Stimulated activated CD8-positive, alpha-beta memory T cell treated with anti-CD3 and anti-CD28 coated beads, Interleukin-4, amount 100 ng/mL, for 48 hours (primary cell): ENCODE results near the gene CLIC3.
"Not testable (repeated sequence)": the region's sequence is repeated elsewhere in the genome, so short reads cannot be mapped to it uniquely, and the experiment has no call there.

ENCODE experiments used
- DNase-seq: peaks from one replicate; pipeline ENCODE4 v3.0.0-alpha.2; 2020

The CLIC3 gene, protein sequence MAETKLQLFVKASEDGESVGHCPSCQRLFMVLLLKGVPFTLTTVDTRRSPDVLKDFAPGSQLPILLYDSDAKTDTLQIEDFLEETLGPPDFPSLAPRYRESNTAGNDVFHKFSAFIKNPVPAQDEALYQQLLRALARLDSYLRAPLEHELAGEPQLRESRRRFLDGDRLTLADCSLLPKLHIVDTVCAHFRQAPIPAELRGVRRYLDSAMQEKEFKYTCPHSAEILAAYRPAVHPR

DNA sequence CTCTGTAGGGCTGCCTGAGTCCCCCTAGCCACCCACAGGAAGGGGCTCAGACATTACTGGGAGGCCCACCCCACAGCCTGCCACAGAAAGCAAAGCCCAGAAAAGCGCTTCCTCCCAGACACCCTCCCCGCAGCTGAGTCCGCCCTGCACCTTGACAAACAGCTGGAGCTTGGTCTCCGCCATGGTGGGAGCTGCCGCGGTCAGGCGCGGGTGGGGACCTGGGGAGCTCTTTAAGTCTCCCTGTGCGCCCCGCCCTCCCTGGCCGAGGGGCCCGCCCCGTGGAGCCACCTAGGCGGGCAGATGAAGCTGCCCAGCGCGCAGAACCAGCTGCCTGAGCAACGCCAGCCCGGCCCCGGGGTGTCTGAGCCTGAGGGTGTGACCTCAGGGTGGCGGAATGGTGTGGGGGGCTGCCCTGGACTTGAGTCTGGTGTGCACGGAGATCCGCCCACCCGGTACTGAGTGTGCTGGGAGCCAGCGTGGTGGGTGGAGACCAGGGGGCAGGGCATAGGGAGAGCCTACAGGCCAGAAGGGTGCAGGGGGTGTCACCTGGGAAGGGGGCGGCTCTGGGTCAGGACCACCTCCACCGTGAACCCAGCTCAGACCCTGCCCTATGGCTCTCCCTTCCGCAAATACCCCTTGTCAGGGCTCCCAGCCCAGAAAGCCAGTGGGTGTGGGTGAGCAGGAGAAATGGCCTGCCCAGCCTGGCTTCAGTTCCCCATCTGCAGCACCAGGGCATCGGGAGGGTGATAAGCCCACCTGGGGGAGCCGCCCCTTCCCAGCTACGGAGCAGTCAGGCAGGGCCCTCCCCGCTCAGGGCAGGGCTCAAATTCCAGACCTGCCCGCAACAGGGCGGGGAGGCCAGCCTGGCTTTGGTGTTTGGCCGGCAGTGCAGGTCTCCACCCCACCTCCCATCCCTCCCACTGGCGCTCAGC, at the start of gene CLIC3:
Gene CLIC3 (minus strand): TSS at position 208 of the 932 bp plus-strand sequence. CDS start 25 bp downstream, at position 183.
- peak; percentile 57 for DNase-seq

DNA sequence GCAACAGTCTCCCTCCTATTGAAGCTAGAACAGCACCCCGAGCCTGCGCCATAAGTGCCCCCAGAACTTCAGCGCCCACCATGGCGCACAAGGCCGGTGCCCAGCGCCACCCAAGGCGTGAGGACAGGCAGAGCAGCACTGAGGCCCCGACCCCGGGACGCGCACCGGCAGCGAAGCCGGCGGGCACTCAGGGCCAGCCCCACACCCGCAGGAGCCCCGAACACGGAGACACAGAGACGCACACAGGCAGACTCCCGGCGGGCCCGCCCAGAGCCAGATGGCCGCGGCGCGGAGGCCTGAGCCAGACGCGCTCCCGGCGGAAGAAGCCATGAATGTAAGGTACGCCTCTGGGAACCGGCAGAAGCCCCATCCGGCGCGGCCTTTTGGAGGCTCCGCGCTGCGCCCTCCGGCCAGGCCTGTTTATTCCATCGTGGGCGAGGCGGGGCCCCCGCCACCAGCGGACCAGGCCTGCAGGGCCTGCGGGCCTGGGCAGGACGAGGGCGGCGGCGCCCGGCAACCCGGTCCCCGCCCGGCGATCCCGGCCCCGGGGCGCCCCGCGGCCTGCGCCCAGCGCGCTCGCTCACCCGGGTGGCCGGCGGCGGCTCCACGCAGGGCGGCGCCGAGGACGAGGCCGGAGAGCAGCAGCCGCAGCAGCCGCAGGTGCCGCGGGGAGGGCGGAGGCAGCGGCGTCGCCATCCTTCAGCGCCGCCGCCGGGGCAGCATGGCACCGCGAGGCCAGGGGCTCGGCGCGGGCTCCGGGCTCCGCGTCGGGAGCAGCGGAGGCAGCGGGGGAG, 49.1 kb upstream of the CLIC3 start:
- peak; percentile 37 for DNase-seq

DNA sequence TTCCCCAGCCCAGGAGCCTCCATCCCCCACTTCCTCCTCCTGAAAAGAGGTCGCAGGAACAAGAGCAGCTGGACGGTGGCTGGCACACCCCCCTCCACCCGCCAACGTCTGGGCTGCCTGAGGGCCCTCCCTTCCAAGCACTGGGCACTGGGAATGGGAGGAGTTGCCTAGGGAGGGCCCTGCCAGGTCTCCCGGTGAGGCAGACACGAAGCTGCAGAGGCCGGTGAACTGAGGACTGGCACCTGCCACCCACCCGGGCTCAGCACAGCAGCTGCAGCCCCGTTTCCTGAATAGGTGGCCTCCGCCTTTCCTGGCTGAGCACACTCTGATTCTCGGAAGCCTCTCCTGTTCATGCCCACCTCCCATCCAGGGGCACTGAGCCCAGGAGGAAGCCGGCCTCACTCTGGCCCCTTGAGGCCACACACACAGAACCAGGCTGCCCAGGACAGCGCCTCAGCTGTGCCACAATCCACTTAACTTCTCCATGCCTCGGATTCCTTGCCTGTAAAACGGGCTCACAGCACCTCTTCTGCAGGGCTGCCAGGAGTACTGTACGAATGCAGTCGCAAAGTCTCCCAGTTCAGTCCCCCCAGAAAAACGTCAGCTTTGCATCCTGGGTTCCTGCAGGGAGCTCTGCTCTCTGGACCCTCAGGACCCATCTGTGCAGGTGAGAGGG, 48.3 kb upstream of the CLIC3 start:
- DNase-seq, result no peak

DNA sequence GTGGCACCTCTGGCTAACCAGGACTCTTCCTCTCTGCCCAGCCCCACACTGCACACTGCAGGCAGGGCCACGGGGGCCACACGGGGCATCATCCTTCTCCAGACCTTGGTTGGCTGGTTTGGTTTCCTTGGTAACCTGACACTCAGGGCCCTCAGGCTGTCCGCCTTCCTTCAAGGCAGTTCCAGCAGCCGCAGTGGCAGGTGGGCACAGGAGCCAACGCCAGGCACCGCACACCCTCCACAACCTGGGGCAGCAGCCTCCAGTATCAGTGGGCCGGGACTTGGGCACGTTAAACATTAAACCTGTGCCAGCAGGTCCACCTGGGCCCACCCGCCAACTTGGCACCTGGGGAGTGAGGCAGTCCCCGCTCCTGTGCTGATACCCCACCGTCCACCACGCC, 47.7 kb upstream of the CLIC3 start:
- no peak for DNase-seq

DNA sequence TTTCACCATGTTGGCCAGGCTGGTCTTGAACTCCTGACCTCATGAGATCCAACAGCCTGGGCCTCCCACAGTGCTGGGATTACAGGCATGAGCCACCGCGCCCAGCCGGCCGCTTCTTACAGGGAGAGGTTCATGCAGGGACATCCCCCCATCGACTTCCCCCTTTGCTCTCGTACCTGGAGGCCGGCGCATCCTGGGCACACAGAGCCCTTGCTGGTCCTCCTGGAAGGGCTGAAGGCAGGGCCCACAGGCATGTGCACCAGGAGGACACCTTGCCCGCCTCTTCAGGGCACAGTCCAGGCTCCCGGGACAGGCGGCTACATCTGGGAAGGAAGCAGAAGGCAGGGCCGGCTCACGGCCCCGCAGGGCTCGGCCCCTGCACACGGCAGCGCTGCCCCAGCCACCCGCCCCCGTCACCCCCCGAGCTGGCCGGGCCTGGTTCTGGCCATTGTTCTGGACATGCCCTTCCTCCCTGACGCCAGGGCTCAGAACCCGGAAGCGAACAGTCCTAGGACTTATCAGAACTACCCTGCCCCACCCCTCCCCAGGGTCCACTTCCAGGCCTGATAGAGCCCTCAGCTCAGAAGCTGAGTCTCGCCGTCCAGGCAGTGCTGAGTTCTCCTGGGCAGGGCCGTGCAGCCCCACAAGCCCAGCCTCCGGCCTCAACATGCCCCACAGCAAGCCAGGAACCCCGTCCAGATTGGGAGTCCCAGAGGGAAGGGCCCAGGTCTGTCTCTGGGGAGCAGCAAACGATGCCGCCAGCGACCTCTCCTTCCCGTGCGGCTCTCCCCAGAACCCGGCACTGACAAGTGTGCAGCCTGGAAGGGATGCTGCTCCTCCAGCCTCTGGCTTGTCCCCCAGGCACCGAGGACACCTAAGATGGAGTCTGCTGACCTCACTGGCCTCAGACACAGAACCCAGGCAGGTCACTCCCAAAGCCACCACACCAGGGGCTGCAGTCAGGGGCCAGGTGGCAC, 46.7 kb upstream of the CLIC3 start:
- no peak for DNase-seq

DNA sequence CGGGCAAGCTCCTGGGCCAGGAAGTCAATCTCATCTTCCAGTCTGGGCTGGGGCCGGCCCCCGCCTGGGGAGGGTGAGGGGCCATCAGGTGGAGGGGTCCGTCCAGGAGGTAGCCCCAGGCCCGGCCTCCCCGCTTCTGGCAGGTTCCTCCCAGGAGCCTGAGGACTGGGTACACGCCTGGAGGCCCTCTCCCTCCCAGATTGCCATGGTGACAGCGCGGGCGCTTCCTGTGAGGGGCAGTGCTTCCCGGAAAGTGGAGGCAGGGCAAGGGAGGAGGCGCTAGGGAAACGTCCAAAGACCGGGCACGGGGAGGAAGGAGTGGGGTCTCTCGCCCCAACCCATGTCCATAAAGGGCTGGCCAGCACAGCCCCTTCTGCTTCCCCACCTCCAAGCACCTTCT, 44.8 kb upstream of the CLIC3 start:
- no peak for DNase-seq

DNA sequence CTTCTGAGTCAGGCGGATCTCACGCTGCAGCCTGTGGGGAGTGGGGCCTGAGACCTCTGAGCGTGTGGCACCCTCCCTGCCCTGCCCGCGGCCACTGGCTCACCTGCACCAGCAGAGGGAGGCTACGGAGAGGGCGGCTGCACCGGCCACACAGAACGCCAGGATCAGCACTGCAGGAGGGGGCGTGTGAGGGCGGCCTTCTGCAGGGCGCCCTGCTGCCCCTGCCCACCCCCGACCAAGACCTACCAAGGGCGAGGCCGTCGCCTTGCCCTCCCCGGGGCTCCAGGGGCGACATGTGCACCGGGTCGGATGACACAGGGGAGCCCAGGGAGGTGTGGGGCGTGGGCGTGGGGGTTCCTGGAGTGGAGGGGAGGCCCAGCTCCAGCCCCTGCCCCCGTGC, 44.2 kb upstream of the CLIC3 start:
- DNase-seq, result no peak

DNA sequence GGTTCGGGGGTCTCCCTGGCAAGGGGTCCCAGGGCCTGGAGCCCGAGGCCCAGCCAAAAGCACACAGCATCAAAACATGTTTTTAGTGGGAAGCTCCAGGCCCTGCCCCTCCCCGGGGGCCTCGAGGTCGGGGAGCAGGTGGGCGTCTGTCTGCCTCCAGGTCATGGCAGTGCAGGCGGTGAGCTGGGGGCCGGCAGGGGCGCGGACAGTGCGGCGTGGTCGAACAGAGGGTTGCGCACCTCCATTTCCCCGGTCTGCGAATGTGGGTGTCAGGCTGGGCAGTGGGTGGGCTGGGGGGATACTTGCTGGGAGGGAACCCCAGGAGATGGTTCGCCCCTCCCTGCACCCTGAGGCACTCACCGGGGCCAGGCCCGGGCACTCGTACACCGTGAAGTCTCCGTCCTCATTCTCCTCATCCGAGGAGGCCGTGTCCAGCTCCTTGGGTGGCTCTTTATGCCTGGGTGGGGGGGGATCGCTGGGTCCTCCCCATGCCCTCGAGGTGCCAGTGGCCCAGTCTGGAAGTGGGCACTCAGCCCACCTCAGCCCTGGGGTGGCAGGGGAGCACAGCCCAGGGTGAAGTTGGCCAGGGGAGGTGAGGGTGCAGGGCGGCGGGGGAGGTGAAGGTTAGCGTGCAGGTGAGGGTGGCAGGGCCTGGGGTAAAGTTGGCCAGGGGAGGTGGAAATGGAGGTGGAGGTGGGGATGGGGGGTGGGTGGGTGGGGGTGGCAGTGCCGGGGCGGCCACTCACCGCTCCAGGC, 43.4 kb upstream of the CLIC3 start:
- DNase-seq, result no peak

DNA sequence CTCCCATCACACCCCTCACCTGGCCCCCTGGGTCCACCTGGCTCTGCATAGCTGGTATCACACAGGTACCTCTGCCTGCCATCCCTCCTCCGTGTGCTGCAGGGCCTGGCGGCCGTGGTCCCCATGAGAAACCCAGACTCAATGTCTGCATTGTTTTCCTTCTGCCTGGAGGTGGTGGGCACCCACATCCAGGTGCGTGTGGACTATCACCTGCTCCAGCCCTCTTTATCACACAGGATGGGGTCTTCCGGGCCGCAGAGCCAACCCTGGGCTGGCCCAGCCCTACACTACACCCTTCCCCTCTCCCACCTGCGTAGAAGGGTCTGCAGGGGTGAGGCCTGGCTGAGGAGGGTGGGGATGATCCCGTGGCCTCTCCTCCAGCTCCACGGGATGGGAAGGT, 42.5 kb upstream of the CLIC3 start:
- DNase-seq, result no peak

DNA sequence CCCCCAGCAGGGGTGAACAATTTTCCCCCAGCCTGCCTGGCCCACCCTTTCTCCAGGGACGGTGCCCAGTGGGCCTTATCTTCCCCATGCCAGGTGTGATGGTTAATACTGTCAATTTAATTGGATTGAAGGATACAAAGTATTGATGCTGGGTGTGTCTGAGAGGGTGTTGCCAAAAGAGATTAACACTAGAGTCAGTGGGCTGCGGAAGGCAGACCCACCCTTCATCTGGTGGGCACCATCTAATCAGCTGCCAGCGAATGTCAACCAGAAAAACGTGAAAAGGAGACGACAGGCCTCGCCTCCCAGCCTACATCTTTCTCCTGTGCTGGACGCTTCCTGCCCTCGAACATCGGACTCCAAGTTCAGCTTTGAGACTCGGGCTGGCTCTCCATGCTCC, 41.1 kb upstream of the CLIC3 start:
- no peak for DNase-seq

DNA sequence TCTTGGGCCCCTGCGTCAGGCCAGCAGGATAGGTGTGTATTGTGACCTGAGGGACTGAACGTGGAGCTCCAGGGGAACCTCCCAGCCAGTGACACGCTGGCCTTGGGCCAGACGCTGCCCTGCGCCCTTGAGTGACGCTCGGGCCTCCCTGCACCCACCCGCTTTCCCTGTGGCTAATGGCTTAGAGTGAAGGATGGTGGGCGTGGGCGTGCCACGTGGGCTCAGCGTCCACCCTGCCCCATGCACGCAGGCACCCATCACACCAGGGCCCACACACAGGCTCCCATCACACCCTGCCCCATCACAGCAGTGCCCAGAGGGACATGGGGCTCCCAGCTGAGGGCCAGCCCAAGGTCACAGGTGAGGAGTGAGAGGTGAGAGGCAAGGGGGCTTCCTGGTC, 40.7 kb upstream of the CLIC3 start:
- DNase-seq, result no peak

DNA sequence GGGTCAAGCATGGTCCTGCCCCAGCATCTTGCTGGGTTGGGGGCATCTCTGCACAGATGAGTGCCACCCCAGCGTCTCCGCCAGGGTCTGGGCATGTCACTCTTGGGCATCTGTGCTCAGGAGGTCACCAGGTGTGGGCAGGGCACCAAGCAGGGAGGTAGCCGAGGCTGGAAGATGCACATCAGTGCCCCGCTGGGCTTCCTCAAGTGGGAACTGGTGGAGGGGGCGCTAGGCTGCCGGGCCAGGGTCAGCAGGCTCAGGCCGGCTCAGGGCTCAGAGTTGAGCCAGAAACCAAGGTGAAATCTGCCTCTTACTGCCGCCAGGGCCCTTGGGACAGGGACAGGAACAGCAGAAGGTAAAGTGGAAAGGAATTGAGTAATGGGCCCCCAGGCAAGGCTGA, 39.6 kb upstream of the CLIC3 start:
- DNase-seq, result no peak

DNA sequence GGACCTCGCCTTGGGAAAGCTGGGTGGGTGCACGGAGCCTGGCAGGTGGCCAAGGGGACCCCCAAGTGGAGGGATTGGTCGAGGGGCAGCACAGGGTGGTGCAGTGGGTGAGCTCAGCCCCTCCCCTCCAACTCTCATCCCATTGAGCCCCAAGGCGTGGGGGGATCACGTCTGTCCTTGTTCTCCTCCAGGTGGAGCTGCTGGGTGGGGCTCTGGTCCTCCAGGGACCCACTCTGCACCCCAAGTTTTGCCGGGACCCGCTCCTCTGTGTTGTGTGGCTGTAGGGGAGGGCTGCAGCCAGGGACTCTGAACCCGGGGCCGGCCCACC, 39.1 kb upstream of the CLIC3 start:
- no peak for DNase-seq

DNA sequence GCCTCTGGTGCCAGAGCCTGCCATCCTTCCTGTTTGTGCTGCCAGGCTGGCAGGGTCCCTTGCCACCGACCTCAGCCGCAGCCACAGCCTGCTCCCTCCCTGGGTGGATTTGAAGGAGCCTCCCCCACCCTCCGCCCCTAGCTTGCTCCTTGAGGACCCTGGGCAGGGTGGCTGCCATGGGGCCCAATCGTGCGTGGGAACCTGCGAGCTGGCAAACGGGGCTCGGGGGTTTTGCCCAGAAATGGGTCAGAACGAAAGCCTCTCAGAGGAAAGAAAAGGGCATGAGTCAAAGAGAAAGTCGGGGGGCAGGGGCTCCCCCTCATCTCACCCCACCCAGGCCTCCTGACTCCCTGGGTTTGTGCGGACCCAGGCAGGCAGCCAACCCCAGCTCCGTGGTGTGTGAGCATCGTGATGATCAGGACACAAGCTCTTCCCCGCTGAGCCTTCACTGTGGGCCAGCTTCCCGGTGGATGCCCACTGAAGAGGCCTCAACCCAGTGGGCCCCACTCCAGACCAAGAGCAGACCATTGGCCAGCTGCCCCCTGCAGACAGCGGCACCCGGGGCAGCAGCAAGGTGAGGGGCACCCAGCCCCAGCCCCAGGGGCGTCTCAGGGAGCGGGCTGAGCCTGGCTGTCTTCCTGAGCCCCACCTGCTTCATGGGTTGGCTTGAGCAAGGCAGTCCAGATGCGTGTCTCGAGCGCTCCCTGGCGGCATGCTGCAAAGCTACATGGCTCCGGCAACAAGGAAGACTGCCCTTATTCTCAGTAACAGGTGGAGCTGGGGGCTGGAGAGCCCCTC, 38.5 kb upstream of the CLIC3 start:
- DNase-seq, result peak; percentile 94

DNA sequence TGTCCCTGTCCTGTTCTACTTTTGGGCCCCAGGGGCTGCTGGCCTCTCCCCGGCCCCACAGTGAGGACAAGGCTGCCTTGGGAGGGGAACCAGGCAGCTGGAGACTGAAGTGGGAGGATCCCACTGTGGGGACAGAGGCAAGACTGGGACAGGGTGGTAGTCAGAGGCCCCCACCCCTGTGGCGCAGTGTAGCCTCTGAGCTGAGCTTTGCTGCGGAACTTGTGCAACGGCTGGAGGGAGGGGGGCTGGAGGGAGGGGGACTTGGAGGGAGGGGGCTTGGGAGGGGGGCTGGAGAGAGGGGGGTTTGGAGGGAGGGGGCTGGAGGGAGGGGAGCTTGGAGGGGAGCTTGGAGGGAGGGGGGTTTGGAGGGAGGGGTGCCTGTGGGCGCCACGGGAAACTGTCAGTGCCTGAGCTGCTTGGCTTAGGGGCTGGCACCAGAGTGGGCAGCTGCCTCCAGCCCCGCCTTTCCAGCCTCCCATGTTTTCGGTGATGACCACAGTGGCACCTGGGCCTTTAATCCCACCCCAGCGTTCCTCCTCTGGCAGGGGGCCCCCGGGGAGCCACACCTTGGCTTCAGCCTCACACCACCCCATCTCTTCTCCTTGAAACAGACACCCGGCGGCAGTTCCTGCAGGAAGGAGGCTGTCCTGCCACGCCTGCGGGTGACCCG, 37.8 kb upstream of the CLIC3 start:
- DNase-seq, result no peak

DNA sequence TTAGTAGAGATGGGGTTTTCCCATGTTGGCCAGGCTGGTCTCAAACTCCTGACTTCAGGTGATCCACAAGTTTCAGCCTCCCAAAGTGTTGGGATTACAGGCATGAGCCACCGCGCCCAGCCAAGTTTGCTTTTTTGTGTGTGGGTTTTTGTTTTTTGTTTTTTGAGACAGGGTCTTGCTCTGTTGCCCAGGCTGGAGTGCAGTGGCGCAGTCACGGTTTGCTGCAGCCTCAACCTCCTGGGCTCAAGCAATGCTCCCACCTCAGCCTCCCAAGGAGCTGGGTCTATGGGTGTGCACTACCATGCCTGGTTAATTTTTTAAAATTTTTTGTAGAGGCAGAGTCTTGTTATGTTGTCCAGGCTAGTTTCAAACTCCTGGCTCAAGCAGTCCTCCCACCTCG, 37.1 kb upstream of the CLIC3 start:
- DNase-seq, result not testable (repeated sequence)

DNA sequence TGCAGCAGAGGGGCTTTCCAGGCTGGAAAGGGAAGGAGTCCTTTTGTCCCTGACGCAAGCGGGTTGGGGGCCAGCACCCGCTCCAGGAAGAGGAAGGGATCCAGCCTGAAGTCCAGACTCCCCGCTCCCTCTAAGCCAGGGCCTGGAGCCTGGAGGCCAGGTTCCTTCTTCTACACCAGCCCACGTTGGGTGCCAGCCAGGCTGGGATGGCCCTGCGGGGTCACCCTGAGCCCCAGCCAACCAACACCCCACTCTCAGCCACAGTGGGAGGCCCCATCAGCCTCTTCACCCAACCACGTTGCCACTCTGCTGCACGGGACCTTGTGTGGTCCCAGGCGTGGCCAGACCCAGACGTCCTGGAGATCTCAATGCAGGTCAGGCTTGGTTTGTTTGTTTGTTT, 36.5 kb upstream of the CLIC3 start:
- DNase-seq, result no peak

DNA sequence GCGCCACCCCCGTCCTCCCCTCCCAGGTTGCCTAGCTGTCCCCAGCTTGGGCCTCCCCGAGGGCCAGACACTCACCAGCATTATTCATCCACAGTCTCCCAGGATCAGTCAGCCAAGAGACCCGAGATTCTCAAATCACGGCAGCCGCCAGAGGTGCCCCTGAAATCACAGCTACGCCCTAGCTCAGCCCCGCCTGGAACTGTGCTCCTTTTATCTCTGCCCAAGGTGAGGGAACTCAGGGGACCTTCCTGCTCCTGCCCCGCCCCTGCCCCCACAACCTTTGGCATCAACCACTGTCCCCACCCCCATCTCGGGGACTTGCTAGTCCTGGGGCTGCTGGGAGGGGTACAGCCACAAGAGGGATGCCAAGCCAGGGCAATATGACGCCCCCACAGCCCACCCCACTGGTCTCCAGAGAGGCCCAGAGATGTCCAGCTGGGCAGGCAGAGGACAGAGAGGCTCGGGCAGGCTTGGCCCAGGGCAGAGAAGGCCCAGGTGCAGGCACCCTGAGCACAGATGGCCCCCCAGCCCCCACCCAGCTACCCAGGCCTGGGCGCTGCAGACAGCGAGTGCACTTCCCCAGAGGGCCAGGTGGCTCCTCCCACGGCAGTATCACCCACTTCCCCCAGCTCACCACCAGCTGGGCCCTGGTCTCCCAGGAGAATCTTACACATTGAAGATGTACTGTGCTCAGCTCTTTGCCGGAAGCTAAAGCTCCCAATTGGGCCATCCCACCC, 35.7 kb upstream of the CLIC3 start, which contains the start of gene FUT7:
Gene FUT7 (minus strand): TSS at position 185 of the 737 bp plus-strand sequence. CDS start 97 bp downstream, at position 88.
- DNase-seq, result peak; percentile 68
